MM.1S (cell line): Measurements from ENCODE around the gene TMEM212.

Experiments
- DNase-seq: peaks from one replicate; pipeline ENCODE4 v3.0.0-alpha.2; 2015
- H2AFZ ChIP-seq: fragments of 300-600 bp; sonication (generic); 2 replicates; pipeline ENCODE4 v1.6.0; 2016; ENCODE audit warnings: antibody characterized with exemption, low read length
- H3F3A ChIP-seq: fragments of 300-600 bp; sonication (generic); 2 replicates; pipeline ENCODE4 v1.6.1; 2016; ENCODE audit warnings: mild to moderate bottlenecking, antibody characterized with exemption, low read length, moderate library complexity, mixed read lengths; ENCODE audit not compliant: insufficient read depth
- H3K27ac ChIP-seq: fragments of 300-600 bp; sonication (generic); 2 replicates; pipeline ENCODE4 v1.5.1; 2016; ENCODE audit warnings: mild to moderate bottlenecking, low read length
- H3K27me3 ChIP-seq: fragments of 300-600 bp; sonication (generic); replicated peaks from 2 replicates; pipeline ENCODE4 v1.6.0; 2016; ENCODE audit warnings: low read length; ENCODE audit not compliant: insufficient read depth
- H3K36me3 ChIP-seq: fragments of 300-600 bp; sonication (generic); replicated peaks from 2 replicates; pipeline ENCODE4 v1.6.1; 2016; ENCODE audit warnings: mild to moderate bottlenecking, low read length, mixed read lengths; ENCODE audit not compliant: insufficient read depth
- H3K4me1 ChIP-seq: fragments of 300-600 bp; sonication (generic); 2 replicates; pipeline ENCODE4 v1.6.1; 2016; ENCODE audit warnings: low read length, mixed read lengths
- H3K4me2 ChIP-seq: fragments of 300-600 bp; sonication (generic); 2 replicates; pipeline ENCODE4 v1.6.0; 2016; ENCODE audit warnings: low read depth, low read length
- H3K4me3 ChIP-seq: fragments of 300-600 bp; sonication (generic); 2 replicates; pipeline ENCODE4 v1.5.1; 2016; ENCODE audit warnings: low read length, mixed read lengths
- H3K79me2 ChIP-seq: fragments of 300-600 bp; sonication (generic); 2 replicates; pipeline ENCODE4 v1.6.1; 2016; ENCODE audit warnings: mixed run types, low read length, mixed read lengths
- H3K9ac ChIP-seq: fragments of 300-600 bp; sonication (generic); 2 replicates; pipeline ENCODE4 v1.6.1; 2016; ENCODE audit warnings: low read length, mixed read lengths
- H3K9me2 ChIP-seq: fragments of 300-600 bp; sonication (generic); replicated peaks from 2 replicates; pipeline ENCODE4 v1.6.1; 2016; ENCODE audit warnings: mild to moderate bottlenecking, low read length, mixed read lengths; ENCODE audit not compliant: insufficient read depth
- H3K9me3 ChIP-seq: fragments of 300-600 bp; sonication (generic); replicated peaks from 2 replicates; pipeline ENCODE4 v1.6.1; 2016; ENCODE audit warnings: mild to moderate bottlenecking, low read length, mixed read lengths; ENCODE audit not compliant: insufficient read depth
- H4K20me1 ChIP-seq: fragments of 300-600 bp; sonication (generic); 2 replicates; pipeline ENCODE4 v1.6.1; 2016; ENCODE audit warnings: mild to moderate bottlenecking, low read length, moderate library complexity, mixed read lengths; ENCODE audit not compliant: insufficient read depth
- EZH2 ChIP-seq: fragments of 300-600 bp; sonication (generic); optimal IDR thresholded peaks from 2 replicates; pipeline ENCODE3; 2017; ENCODE audit warnings: low read depth, mild to moderate bottlenecking, antibody characterized with exemption, low read length, mixed read lengths
- EZH2phosphoT487 ChIP-seq: fragments of 300-600 bp; sonication (generic); IDR thresholded peaks from 2 replicates; pipeline ENCODE4 v1.6.1; 2018; ENCODE audit warnings: antibody characterized with exemption, low read length
- TF ChIP-seq, protein P1 (sequence below): fragments of 300-600 bp; sonication (generic); IDR thresholded peaks from 2 replicates; pipeline ENCODE4 v1.5.1; 2016; ENCODE audit warnings: antibody characterized with exemption, low read length, mixed read lengths

The TMEM212 gene

DNA sequence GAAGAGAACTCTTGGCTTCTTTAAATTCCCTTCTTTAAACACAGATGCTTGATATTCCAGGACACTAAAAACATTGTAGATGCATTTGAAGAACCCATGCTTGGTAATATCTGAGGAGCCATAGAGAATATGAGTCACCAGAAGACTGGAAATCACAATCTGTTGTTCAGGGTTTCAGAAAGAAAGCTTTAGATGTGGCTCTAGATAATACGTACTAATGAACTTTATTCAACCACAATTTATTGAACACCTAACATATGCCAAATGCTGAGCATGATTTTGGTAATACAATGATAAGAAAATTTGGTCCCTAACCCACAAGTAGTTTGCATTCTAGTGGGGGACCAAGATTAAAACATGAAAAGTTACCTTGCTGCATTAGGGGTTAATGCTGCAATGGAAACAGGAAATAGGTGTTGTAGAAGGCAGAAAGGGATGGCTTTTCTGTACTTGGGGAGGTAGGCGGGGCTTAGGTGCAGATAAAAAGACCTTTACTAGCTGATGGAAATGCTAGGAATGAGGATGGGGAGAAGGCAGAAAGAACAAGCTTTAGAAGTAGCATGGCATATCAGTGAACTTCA is 21.3 kb upstream of the TMEM212 start:
- Histone ChIP-seq H3K27me3 (no peaks in the 10 kb centered on the region), H3K4me1 (no peaks in the 10 kb centered on the region), H3K36me3 (no peaks in the 10 kb centered on the region), H3K9me3 (no peaks in the 10 kb centered on the region), H3K4me3 (no peak overlapping the region), H3K79me2 (no peaks in the 10 kb centered on the region), H3K27ac (no peak overlapping the region), H2AFZ (no peak overlapping the region), H3K9ac (no peak overlapping the region), H3K4me2 (no peak overlapping the region), H3F3A (no peaks in the 10 kb centered on the region), H3K9me2 (no peaks in the 10 kb centered on the region), H4K20me1 (no peaks in the 10 kb centered on the region)
- TF ChIP-seq EZH2 (no peak), EZH2phosphoT487 (no peak)
- TF ChIP-seq, protein P1, sequence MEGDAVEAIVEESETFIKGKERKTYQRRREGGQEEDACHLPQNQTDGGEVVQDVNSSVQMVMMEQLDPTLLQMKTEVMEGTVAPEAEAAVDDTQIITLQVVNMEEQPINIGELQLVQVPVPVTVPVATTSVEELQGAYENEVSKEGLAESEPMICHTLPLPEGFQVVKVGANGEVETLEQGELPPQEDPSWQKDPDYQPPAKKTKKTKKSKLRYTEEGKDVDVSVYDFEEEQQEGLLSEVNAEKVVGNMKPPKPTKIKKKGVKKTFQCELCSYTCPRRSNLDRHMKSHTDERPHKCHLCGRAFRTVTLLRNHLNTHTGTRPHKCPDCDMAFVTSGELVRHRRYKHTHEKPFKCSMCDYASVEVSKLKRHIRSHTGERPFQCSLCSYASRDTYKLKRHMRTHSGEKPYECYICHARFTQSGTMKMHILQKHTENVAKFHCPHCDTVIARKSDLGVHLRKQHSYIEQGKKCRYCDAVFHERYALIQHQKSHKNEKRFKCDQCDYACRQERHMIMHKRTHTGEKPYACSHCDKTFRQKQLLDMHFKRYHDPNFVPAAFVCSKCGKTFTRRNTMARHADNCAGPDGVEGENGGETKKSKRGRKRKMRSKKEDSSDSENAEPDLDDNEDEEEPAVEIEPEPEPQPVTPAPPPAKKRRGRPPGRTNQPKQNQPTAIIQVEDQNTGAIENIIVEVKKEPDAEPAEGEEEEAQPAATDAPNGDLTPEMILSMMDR = no peak
- DNase-seq = no peak

DNA sequence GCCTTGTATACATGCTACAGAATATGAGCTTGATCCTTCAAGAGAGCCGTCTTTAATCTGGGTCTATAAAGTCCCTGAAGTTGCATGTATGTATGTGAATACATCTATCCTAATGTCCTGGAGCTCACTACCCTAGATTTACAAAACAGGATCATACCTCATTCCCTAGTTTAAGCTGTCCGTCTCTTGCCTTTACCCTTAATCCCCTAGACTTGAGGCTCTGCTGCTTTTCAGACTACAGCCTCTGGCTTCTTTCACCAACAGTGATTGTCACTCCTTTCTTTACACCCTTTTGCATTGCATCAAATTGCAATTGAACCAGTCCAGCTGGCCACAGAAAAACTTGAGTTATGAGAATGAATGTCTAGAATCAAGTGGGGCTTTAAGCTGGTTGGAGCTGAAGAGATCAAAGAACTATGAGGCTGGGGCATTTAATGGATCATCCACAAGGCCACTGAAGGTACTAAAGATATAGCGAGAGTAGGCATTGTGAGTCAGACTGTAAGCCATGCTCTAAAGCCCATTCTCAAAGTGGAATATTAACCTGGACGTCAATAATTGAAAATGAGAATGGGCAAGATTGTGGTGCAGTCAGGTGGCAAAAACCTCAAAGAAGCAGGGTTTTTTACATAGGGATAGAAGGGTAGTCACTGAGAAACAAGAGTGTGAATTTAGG is 20.6 kb upstream of the TMEM212 start:
- Histone ChIP-seq H3K79me2 (no peaks in the 10 kb centered on the region), H3K36me3 (no peaks in the 10 kb centered on the region), H4K20me1 (no peaks in the 10 kb centered on the region), H3F3A (no peaks in the 10 kb centered on the region), H3K27me3 (no peaks in the 10 kb centered on the region), H2AFZ (no peak overlapping the region), H3K4me1 (no peaks in the 10 kb centered on the region), H3K9me3 (no peaks in the 10 kb centered on the region), H3K9ac (no peak overlapping the region), H3K9me2 (no peaks in the 10 kb centered on the region), H3K4me2 (no peak overlapping the region), H3K4me3 (no peak overlapping the region), H3K27ac (no peak overlapping the region)
- TF ChIP-seq EZH2 = no peak
- no peak for TF ChIP-seq EZH2phosphoT487
- TF ChIP-seq, protein P1 = no peak
- no peak for DNase-seq

DNA sequence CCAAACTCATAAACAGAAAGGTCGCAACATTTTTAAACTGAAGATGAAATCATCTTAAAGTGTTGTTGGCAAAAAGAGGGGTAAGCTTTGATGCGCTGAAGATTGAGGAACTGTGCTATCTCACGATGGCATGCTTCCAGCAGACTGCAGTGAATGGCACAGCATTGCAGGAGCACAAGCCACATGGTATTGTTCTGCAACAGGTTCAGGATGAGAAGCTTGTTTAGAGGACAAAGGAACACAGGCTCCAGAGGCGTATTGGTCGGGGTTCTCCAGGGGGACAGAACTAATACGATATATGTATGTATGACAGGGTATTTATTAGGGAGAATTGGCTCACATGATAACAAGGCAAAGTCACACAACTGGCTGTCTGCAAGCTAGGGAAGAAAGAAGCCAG is 19.0 kb upstream of the TMEM212 start:
- no peaks in the 10 kb centered on the region for H3K27me3 ChIP-seq

More for the DNA sequence above, 19.0 kb upstream of the TMEM212 start:
- TF ChIP-seq EZH2phosphoT487 = no peak
- TF ChIP-seq EZH2 = no peak
- TF ChIP-seq, protein P1 = no peak
- Histone ChIP-seq H3K36me3 (no peaks in the 10 kb centered on the region), H3K9me2 (no peaks in the 10 kb centered on the region), H3K4me2 (no peak overlapping the region), H3F3A (no peaks in the 10 kb centered on the region), H3K9me3 (no peaks in the 10 kb centered on the region), H3K79me2 (no peaks in the 10 kb centered on the region), H2AFZ (no peak overlapping the region), H4K20me1 (no peaks in the 10 kb centered on the region), H3K27ac (no peak overlapping the region), H3K4me1 (no peaks in the 10 kb centered on the region), H3K9ac (no peak overlapping the region), H3K4me3 (no peak overlapping the region)
- DNase-seq = no peak
